Breast epithelium (tissue), 3 donors: Measurements from ENCODE around the gene GPSM1.

Experiments
- CTCF ChIP-seq, 3 donors: fragments of 450-650 bp; IDR thresholded peaks; one replicate each; pipeline ENCODE4 v1.5.1; 2016 to 2017; ENCODE audit warnings: antibody characterized with exemption in 3 of 3, mild to moderate bottlenecking in 3 of 3, moderate library complexity in 3 of 3
- POLR2A ChIP-seq: fragments of 450-650 bp; IDR thresholded peaks from one replicate; pipeline ENCODE4 v1.6.1; 2016; ENCODE audit warnings: antibody characterized with exemption, mild to moderate bottlenecking, moderate library complexity

GRCh38 chr9:136331030-136331429 lies 3.7 kb downstream of the GPSM1 start:
- no peak for TF ChIP-seq CTCF (IDR thresholded peaks at IDR 0.05)
- TF ChIP-seq POLR2A = no peak
